GM18867 (cell line): ENCODE data around the gene SEC24C.

ENCODE experiments used
- ATAC-seq: cut with Tn5 transposase; IDR thresholded peaks from one replicate; pipeline ENCODE4 v1.9.1; 2021; ENCODE audit warnings: mild to moderate bottlenecking, moderate library complexity; ENCODE audit not compliant: unreplicated experiment

SEC24C gene

GRCh38 chr10:73809061-73809818 lies 65.1 kb downstream of the SEC24C start:
- no peak for ATAC-seq

DNA sequence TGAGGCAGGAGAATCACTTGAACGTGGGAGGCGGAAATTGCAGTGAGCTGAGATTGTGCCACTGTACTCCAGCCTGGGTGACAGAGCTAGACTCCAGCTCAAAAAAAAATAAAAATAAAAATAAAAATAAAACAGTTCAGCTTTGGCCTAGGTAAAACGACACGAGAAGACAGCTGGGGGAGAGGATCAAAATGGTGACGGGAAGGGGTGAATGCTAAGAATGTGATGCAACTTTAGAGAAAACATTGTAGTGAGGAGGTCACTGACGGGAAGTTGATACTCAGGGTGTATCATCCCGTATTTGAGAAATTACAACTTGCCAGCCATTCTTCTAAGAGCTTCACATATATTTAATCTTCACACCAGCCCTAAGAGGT lies 66.2 kb downstream of the SEC24C start:
- ATAC-seq = no peak

DNA sequence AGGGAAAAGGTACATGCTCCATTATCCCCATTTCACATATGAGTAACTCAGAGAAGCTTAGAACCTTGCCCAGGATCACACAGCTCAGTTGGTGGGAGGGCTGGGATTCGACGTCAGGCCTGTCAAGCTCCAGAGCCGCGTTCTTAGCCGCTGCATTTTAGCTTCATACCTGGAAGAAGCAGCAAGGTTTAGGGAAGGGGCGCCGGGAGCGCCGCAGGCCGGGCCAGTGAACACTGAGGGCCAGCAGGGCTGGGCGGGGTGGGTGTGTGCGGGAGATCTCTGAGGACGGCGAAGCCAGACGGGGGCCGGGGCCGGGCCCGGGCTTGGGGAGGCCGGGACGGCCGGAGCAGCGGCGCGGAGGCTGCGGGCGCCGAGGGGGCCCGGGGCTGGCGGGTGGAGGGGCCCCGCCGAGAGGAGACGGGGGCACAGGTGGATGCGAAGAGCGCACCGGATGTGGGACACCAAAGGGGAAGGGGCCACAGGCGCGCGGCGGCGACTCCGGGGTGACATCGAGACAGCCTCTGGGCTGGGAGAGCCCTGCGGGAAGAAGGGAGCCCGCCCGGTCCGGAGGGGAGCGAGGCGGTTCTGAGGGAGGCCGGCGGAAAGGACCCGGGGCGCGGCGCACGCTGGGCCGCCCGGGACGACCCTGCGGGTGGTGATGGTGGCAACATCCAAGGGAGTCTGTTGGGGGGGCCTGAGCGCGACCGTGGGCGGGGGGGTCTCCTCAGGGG lies 66.7 kb downstream of the SEC24C start:
- peak; percentile 28 for ATAC-seq

GRCh38 chr10:73812657-73813056 lies 68.5 kb downstream of the SEC24C start:
- ATAC-seq = no peak

- ATAC-seq = no peak
Measured at GRCh38 chr10:73813333-73813732, 69.2 kb downstream of the SEC24C start.

DNA sequence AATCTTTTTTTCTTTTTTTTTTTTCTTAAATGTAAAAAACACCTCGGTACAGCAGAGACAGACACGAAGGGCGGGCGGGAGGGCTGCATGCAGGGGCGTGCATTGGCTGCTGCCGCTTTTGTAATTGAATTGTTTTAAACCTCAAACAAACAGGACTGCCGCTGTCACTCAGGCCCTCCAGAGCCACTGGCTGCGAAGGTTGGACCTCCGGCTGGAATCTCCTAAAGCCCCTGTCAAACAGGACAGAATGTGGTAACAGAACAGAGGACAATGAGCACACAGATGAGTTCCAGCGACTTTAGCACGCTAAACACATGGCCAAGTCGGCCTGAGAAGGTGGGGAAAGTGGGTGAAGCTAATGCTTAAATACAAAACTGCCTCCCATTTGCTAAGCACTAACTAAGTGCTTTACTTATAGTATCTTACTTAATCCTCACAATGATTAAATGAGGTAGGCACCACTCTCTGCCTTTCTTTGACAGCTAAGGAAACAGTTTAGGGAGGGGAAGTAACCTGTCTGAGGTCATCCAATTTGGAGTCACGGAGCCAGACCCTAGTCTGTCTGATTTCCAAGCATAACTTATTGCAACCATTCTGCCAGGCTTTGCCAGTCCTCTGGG lies 70.2 kb downstream of the SEC24C start:
- ATAC-seq = no peak

DNA sequence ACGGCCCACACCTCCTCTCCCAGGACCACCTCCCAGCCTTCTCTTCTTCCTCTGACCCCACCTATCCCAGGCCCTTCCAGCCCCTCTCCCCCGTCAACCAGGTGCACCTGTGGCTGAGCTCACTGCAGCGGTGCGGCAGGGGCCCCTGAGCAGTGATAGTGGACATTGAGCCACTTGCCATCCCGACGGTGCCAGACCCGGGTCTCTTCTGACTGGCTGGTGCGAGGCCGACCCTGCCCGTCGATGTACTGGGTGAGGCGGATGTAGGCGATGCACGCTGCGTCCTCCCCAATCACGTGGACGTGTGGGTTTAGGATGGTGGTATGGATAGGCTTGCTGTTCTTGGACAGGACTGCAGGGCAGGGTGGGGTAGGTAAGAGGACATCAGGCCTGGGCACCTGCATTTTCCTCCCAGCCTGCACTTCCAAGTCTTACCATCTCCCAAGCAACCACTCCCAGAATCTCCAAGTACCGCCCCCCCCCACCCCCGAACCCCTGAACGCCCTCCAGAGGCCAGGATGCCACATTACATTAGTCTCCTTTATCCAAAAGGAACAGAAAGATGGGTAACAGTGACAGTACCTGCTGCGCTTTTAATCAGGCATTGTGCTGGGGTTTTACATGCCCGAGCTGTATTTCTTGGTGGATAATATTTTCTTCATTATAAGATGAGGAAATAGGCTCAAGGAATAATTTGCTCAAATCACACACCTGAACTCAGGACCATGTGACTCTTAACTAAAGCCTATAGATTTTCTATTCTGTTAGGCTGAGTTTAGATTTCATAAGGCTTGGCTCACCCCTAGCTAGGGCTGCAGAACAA lies 70.9 kb downstream of the SEC24C start:
- no peak for ATAC-seq

- ATAC-seq = no peak
Measured at GRCh38 chr10:73815719-73816030, 71.5 kb downstream of the SEC24C start.

DNA sequence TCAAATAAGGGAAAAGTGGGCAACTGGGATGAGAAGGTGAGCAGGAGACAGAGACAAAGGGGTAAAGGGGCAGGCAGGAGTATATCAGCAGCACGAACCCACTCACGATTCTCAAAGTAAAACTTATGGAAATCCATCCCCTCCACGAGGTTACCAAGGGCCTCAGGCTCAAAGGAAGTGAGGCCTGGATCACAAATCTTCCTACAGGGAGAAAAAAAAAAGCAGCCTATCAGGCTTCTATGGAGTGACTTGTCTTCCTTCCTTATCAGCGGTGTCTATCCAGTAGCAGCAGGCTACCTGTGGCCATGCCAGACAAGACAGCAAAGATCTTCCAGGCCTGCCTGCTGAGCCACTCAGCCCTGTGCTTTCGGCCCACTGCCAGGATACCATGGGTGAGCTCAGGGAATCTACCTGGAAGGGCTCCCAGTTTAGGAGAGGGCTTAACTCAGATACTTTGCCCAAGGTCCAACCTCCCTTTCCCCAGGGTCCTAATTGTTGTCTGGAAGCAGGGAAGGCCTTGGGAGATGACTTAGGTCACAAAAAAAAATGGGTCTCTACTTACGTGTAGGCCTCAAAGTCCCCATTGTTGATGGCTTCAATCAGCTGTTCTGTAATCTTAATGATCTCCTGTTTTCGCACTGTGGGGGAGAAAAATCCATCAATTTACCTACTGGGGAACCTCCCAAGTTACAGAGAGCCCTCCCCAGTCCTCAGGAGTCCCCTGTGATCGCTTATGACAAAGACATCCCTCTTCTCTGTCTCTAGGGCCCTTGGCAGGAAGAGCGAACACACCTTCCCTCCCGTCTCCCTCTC lies 73.0 kb downstream of the SEC24C start:
- no peak for ATAC-seq

- no peak for ATAC-seq
Measured at GRCh38 chr10:73817826-73818225, 73.7 kb downstream of the SEC24C start.

GRCh38 chr10:73818402-73818801 lies 74.2 kb downstream of the SEC24C start:
- no peak for ATAC-seq

DNA sequence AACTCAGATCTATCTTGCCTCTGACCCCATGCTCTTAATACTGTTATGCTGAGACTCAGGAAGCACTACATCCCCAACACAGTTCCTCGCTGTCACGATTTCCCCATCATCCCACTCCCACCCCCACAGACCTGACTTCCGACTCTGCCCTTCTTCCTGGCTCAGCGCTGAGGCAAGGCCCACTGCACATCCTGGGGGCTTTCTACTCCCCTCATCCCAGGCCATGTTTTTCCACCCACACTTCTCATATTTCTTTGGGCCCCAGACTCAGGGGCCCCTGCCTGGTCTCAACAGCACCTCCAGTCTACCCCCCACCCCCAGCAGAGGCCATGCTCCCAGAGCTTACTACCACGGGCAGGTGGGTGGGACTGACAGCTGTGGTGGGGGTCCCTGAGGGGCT lies 74.9 kb downstream of the SEC24C start:
- no peak for ATAC-seq

DNA sequence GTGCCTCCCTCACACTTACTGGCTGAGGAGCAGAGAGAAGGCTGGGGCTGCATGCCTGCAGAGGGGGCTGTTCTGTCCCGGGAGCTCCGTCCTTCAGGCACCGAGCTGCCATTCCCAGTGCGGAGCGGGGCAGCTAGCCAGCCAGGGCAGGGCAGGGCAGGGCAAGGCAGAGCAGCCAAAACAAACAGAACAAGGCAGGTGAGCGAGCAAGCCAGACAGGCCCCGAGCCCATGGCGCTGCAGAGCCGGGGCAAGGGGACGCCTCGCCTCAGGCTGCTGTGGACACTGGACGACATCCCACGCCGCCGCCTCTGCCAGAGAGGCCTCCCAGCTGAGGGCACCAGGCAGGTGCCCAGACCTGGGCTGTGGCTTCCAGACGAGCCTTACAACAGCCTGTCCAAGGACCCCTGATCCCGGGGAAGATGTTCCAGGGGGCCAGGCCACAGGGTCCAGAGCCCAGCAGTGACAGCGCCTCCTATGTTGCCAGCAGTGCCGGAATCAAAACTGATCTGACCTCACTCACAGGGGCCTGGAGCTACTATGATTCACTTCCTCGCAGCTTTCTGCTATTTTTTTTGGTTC lies 75.4 kb downstream of the SEC24C start:
- no peak for ATAC-seq
